Measurements from ENCODE around the gene MLXIP. TPM values are rescaled to one million over a fixed set of nuclear protein-coding genes. Genes with fewer than 3 reads are reported as not detected.

MLXIP gene
- total and polyA plus RNA-seq, 9 of the 15 experiments (the other 6 are each of a cell fraction or from before 2014, with no cell fraction given) = 2.2 to 66.3 (median 18.1) TPM

GRCh38 chr12:122072031-122072970, 6.3 kb upstream of the MLXIP start (continued):
- TF ChIP-seq ELK1 (CRISPR knock-in tag; IDR thresholded peaks at IDR 0.05) (no peak), CREB3 (tag; conservative IDR thresholded peaks at IDR 0.05; ENCODE audit: low read depth) (no peak), POLR2A (conservative IDR thresholded peaks at IDR 0.05) (0 out of 2 replicates have a peak, but pooled peaks have one; percentile 31), EGR1 (conservative IDR thresholded peaks at IDR 0.05) (0 out of 2 replicates have a peak, but pooled peaks have one; percentile 9), ZBTB7A (IDR thresholded peaks at IDR 0.05; ENCODE audit: borderline replicate concordance, control insufficient read depth, low read depth, low read length) (peak; percentile 21; the same call in 1 of the 2 replicates), DPF2 (IDR thresholded peaks at IDR 0.05) (peak; percentile 52), L3MBTL2 (IDR thresholded peaks at IDR 0.05) (peak; percentile 24; the same call in 1 of the 2 replicates), NR2C2 (CRISPR knock-in tag; IDR thresholded peaks at IDR 0.05) (no peak), NR2C2 (tag; IDR thresholded peaks at IDR 0.05) (peak; percentile 44), MYC (IDR thresholded peaks at IDR 0.05; ENCODE audit: low read depth, low read length) (peak; percentile 72; the same call in 1 of the 2 replicates), MYC (CRISPR knock-in tag; IDR thresholded peaks at IDR 0.05; ENCODE audit: borderline replicate concordance, low read depth) (no peak), ARID1B (IDR thresholded peaks at IDR 0.05) (peak; percentile 57), ATF1 (CRISPR knock-in tag; IDR thresholded peaks at IDR 0.05) (no peak), ATF1 (tag; IDR thresholded peaks at IDR 0.05) (peak; percentile 33; the same call in 1 of the 2 replicates), ZNF830 (CRISPR knock-in tag; IDR thresholded peaks at IDR 0.05) (no peak), DACH1 (IDR thresholded peaks at IDR 0.05; ENCODE audit: partially characterized antibody) (no peak), JUND (IDR thresholded peaks at IDR 0.05; ENCODE audit: borderline replicate concordance, low read depth, low read length) (peak; percentile 46; the same call in 1 of the 2 replicates), JUND (tag; IDR thresholded peaks at IDR 0.05; ENCODE audit: borderline replicate concordance, low read depth, low read length) (no peak; the same call in 2 of the 3 replicates), MEIS2 (IDR thresholded peaks at IDR 0.05; ENCODE audit: partially characterized antibody) (peak; percentile 40), TRIM28 (IDR thresholded peaks at IDR 0.05) (no peak), PBX2 (CRISPR knock-in tag; IDR thresholded peaks at IDR 0.05; ENCODE audit: low read depth) (no peak), PBX2 (tag; conservative IDR thresholded peaks at IDR 0.05; ENCODE audit: low read depth) (0 out of 2 replicates have a peak, but pooled peaks have one; percentile 54), ZNF174 (CRISPR knock-in tag; IDR thresholded peaks at IDR 0.05) (no peak), MYNN (IDR thresholded peaks at IDR 0.05) (0 out of 2 replicates have a peak, but pooled peaks have one; percentile 16), MYNN (CRISPR knock-in tag; IDR thresholded peaks at IDR 0.05) (no peak), BMI1 (IDR thresholded peaks at IDR 0.05; ENCODE audit: low read length) (no peak)

All from K562 (cell line).